OCI-LY3 (cell line): Measurements from ENCODE around the gene CTNNBL1.

Experiments
- H2AFZ ChIP-seq: fragments of 200-600, 300-600 bp; shearing (Covaris generic); 2 replicates; pipeline ENCODE4 v1.6.0; 2014; ENCODE audit warnings: antibody characterized with exemption, low read depth, low read length
- H3K27ac ChIP-seq: fragments of 200-600, 300-600 bp; sonication (generic); 2 replicates; pipeline ENCODE4 v1.5.1; 2014; ENCODE audit warnings: mild to moderate bottlenecking, low read length, moderate library complexity, mixed read lengths
- H3K27me3 ChIP-seq: fragments of 200-600, 300-600 bp; sonication (generic); 2 replicates; pipeline ENCODE4 v1.6.1; 2014; ENCODE audit warnings: low read depth, low read length, mixed read lengths
- H3K36me3 ChIP-seq: fragments of 200-600, 300-600 bp; sonication (generic); replicated peaks from 2 replicates; pipeline ENCODE3; 2014; ENCODE audit warnings: low read depth, low read length, mixed read lengths
- H3K4me1 ChIP-seq: fragments of 300-600, 200-600 bp; sonication (generic); 2 replicates; pipeline ENCODE4 v1.6.1; 2014; ENCODE audit warnings: low read length, mixed read lengths
- H3K4me2 ChIP-seq: fragments of 200-600, 300-600 bp; sonication (generic); 2 replicates; pipeline ENCODE4 v1.6.1; 2014; ENCODE audit warnings: low read length, mixed read lengths
- H3K4me3 ChIP-seq: fragments of 300-600, 200-600 bp; sonication (generic); 2 replicates; pipeline ENCODE4 v1.5.1; 2014; ENCODE audit warnings: antibody characterized with exemption, mild to moderate bottlenecking, low read length, moderate library complexity
- H3K79me2 ChIP-seq: fragments of 300-600, 200-600 bp; shearing (Covaris generic); 2 replicates; pipeline ENCODE4 v1.6.1; 2014; ENCODE audit warnings: mild to moderate bottlenecking, low read length, mixed read lengths
- H3K9ac ChIP-seq: fragments of 300-600, 200-600 bp; shearing (Covaris generic); 2 replicates; pipeline ENCODE4 v1.6.0; 2014; ENCODE audit warnings: mild to moderate bottlenecking, low read length, moderate library complexity
- H3K9me3 ChIP-seq: fragments of 200-600, 300-600 bp; shearing (Covaris generic); 2 replicates; pipeline ENCODE4 v1.6.1; 2014; ENCODE audit warnings: low read length, mixed read lengths; ENCODE audit not compliant: insufficient read depth
- H4K20me1 ChIP-seq: fragments of 200-600, 300-600 bp; sonication (generic); 2 replicates; pipeline ENCODE4 v1.6.1; 2016; ENCODE audit warnings: low read length, mixed read lengths; ENCODE audit not compliant: insufficient read depth
- CTCF ChIP-seq: fragments of 200-600, 300-600 bp; sonication (generic); IDR thresholded peaks from 2 replicates; pipeline ENCODE4 v1.5.1; 2014; ENCODE audit warnings: antibody characterized with exemption, low read length, low read depth
- EZH2phosphoT487 ChIP-seq: fragments of 200-600 bp; shearing (Covaris generic); IDR thresholded peaks from 2 replicates; pipeline ENCODE4 v1.6.1; 2018; ENCODE audit warnings: antibody characterized with exemption, mixed run types, low read depth

The CTNNBL1 gene

GRCh38 chr20:37800618-37801017 lies 106.8 kb downstream of the CTNNBL1 start:
- Histone ChIP-seq H3K4me1 (peaks cover 30% of the 10 kb centered on the region), H4K20me1 (no peaks in the 10 kb centered on the region), H3K79me2 (peaks cover 2% of the 10 kb centered on the region), H3K9ac (no peak overlapping the region), H2AFZ (no peak overlapping the region), H3K27me3 (no peaks in the 10 kb centered on the region), H3K4me2 (no peak overlapping the region), H3K27ac (no peak overlapping the region), H3K9me3 (no peaks in the 10 kb centered on the region), H3K36me3 (peaks cover 27% of the 10 kb centered on the region), H3K4me3 (no peak overlapping the region)
- TF ChIP-seq EZH2phosphoT487 (no peak), CTCF (no peak)

GRCh38 chr20:37801921-37802320 lies 108.1 kb downstream of the CTNNBL1 start:
- no peak overlapping the region for H3K9ac ChIP-seq
- H3K4me3 ChIP-seq = no peak overlapping the region
- TF ChIP-seq EZH2phosphoT487 = no peak
- TF ChIP-seq CTCF = no peak
- H3K9me3 ChIP-seq = no peaks in the 10 kb centered on the region
- peaks cover 43% of the 10 kb centered on the region for H3K4me1 ChIP-seq
- no peaks in the 10 kb centered on the region for H3K27me3 ChIP-seq
- H3K36me3 ChIP-seq = peaks cover 40% of the 10 kb centered on the region
- no peak overlapping the region for H3K27ac ChIP-seq
- no peak overlapping the region for H3K4me2 ChIP-seq
- H4K20me1 ChIP-seq = no peaks in the 10 kb centered on the region
- peaks cover 15% of the 10 kb centered on the region for H3K79me2 ChIP-seq
- no peak overlapping the region for H2AFZ ChIP-seq

- H3K9me3 ChIP-seq = no peaks in the 10 kb centered on the region
- no peaks in the 10 kb centered on the region for H3K27me3 ChIP-seq
- H2AFZ ChIP-seq = no peak overlapping the region
- peaks cover 51% of the 10 kb centered on the region for H3K36me3 ChIP-seq
- H3K4me1 ChIP-seq = peaks cover 55% of the 10 kb centered on the region
- no peaks in the 10 kb centered on the region for H4K20me1 ChIP-seq
- TF ChIP-seq EZH2phosphoT487 (no peak), CTCF (no peak)
- peak overlapping the region; percentile 55 for H3K4me3 ChIP-seq
- peak overlapping the region; percentile 67 for H3K9ac ChIP-seq
- H3K27ac ChIP-seq = peak overlapping the region; percentile 86
- H3K79me2 ChIP-seq = peaks cover 22% of the 10 kb centered on the region
- H3K4me2 ChIP-seq = peak overlapping the region; percentile 77
Measured at GRCh38 chr20:37803438-37804307, 109.8 kb downstream of the CTNNBL1 start.

GRCh38 chr20:37804584-37805566 lies 111.0 kb downstream of the CTNNBL1 start:
- TF ChIP-seq CTCF = no peak
- no peak for TF ChIP-seq EZH2phosphoT487
- H2AFZ ChIP-seq = no peak overlapping the region
- peak overlapping the region; percentile 67 for H3K9ac ChIP-seq
- peak overlapping the region; percentile 86 for H3K27ac ChIP-seq
- peak overlapping the region; percentile 55 for H3K4me3 ChIP-seq
- H3K9me3 ChIP-seq = no peaks in the 10 kb centered on the region
- peaks cover 55% of the 10 kb centered on the region for H3K4me1 ChIP-seq
- peak overlapping the region; percentile 77 for H3K4me2 ChIP-seq
- H3K79me2 ChIP-seq = peaks cover 22% of the 10 kb centered on the region
- peaks cover 59% of the 10 kb centered on the region for H3K36me3 ChIP-seq
- H4K20me1 ChIP-seq = no peaks in the 10 kb centered on the region
- no peaks in the 10 kb centered on the region for H3K27me3 ChIP-seq
